Testis (tissue), 2 donors: ENCODE results near the gene CCL2.
A peak's percentile ranks its signal among the peaks of the same experiment; 100 is the strongest.

ENCODE experiments used
- CTCF ChIP-seq, 3 experiments: fragments of 450-650 bp in 2 of 3; fragments of 200-600 bp in 1 of 3; sonication (generic) in 1 of 3; IDR thresholded peaks; one replicate each; pipeline ENCODE4 v1.5.1; 2016 to 2019; ENCODE audit warnings: antibody characterized with exemption in 3 of 3, mild to moderate bottlenecking in 2 of 3, moderate library complexity in 1 of 3
- POLR2A ChIP-seq: fragments of 450-650 bp; IDR thresholded peaks from one replicate; pipeline ENCODE4 v1.6.1; 2017; ENCODE audit warnings: antibody characterized with exemption, mild to moderate bottlenecking, moderate library complexity

GRCh38 chr17:34254651-34255380 lies at the start of gene CCL2:
- TF ChIP-seq CTCF (IDR thresholded peaks at IDR 0.05) (no peak), POLR2A (peak; percentile 16)
